PFSK-1 (cell line): ENCODE results near the gene SLC4A8.

Experiments used
- FOXP2 ChIP-seq: optimal IDR thresholded peaks from 2 replicates; pipeline ENCODE3; 2011; ENCODE audit warnings: borderline replicate concordance, control low read depth, inconsistent platforms; ENCODE audit not compliant: insufficient read depth; ENCODE audit errors: extremely low read length, extremely low read depth
- POLR2AphosphoS5 ChIP-seq: IDR thresholded peaks from 2 replicates; pipeline ENCODE4 v1.6.1; 2012; ENCODE audit warnings: low read depth, mild to moderate bottlenecking, control low read depth, low read length, moderate library complexity
- SIN3A ChIP-seq: IDR thresholded peaks from 2 replicates; pipeline ENCODE4 v1.6.1; 2012; ENCODE audit warnings: mild to moderate bottlenecking, low read length, moderate library complexity, borderline replicate concordance; ENCODE audit not compliant: insufficient read depth
- TAF1 ChIP-seq: IDR thresholded peaks from 2 replicates; pipeline ENCODE4 v1.6.1; 2012; ENCODE audit warnings: low read length, control low read depth, borderline replicate concordance; ENCODE audit not compliant: insufficient read depth
- TF ChIP-seq, protein P1 (sequence below), 2 experiments: IDR thresholded peaks; 2 replicates each; pipeline versions ENCODE4 v1.6.1 to v1.8.0; 2011 to 2012; ENCODE audit warnings: low read depth in 2 of 2, low read length in 2 of 2, control low read depth in 1 of 2, inconsistent platforms in 1 of 2, mild to moderate bottlenecking in 1 of 2, moderate library complexity in 1 of 2; ENCODE audit not compliant: insufficient read depth in 1 of 2

The SLC4A8 gene

GRCh38 chr12:51533799-51534198 is 109.2 kb downstream of the SLC4A8 start:
- TF ChIP-seq POLR2AphosphoS5, result no peak
- TF ChIP-seq TAF1, result no peak
- no peak for TF ChIP-seq FOXP2
- no peak for TF ChIP-seq SIN3A
- TF ChIP-seq, protein P1, sequence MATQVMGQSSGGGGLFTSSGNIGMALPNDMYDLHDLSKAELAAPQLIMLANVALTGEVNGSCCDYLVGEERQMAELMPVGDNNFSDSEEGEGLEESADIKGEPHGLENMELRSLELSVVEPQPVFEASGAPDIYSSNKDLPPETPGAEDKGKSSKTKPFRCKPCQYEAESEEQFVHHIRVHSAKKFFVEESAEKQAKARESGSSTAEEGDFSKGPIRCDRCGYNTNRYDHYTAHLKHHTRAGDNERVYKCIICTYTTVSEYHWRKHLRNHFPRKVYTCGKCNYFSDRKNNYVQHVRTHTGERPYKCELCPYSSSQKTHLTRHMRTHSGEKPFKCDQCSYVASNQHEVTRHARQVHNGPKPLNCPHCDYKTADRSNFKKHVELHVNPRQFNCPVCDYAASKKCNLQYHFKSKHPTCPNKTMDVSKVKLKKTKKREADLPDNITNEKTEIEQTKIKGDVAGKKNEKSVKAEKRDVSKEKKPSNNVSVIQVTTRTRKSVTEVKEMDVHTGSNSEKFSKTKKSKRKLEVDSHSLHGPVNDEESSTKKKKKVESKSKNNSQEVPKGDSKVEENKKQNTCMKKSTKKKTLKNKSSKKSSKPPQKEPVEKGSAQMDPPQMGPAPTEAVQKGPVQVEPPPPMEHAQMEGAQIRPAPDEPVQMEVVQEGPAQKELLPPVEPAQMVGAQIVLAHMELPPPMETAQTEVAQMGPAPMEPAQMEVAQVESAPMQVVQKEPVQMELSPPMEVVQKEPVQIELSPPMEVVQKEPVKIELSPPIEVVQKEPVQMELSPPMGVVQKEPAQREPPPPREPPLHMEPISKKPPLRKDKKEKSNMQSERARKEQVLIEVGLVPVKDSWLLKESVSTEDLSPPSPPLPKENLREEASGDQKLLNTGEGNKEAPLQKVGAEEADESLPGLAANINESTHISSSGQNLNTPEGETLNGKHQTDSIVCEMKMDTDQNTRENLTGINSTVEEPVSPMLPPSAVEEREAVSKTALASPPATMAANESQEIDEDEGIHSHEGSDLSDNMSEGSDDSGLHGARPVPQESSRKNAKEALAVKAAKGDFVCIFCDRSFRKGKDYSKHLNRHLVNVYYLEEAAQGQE (IDR thresholded peaks at IDR 0.05; ENCODE audit: insufficient read depth in 1 of 2, low read depth in 2 of 2, low read length in 2 of 2), result no peak

DNA sequence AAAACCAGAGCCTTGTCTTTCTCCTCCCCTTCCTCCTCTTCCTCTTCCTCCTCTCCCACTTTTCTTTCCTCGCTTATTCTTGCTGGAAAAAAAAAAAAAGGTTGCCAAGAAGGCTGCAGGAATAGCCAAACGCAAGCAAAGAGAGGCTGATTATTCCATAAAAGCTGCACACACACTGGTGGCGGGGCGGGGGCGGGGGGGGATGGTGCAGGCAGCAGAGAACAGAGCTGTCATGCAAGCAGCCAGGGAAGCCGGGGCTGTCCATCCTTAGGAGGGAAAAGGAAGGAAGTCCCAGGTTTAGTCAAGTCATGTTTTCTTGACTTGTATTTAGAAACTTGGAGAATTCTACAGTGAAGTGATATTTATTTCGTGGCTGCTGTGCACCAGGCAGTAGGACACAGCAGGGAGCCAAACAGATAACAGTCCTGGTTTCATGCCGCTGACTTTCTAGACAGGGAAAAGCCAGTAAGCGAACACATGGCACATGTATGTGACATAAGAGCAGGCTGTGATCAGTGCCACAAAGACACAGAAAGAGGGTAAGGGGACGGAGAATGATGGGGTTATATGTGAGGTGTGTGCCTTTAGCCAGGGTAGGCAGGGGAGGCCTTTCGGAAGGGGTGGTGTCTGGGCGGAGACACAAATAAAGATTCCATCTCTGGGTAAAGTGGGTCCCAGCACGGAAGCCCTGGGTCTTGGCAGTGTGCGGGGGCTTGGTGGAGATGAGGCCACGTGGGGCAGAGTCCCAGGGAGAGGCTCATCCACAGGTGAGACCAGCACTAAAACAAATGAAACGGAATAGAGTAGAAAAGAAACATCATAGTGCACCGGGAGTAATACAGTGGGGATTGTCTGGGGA is 109.8 kb downstream of the SLC4A8 start:
- TF ChIP-seq SIN3A, result no peak
- TF ChIP-seq FOXP2, result no peak
- TF ChIP-seq, protein P1 (IDR thresholded peaks at IDR 0.05; ENCODE audit: insufficient read depth in 1 of 2, low read depth in 2 of 2, low read length in 2 of 2), result no peak
- no peak for TF ChIP-seq TAF1
- TF ChIP-seq POLR2AphosphoS5, result no peak

- TF ChIP-seq POLR2AphosphoS5 (no peak), FOXP2 (no peak), SIN3A (no peak), TAF1 (no peak)
- TF ChIP-seq, protein P1 (IDR thresholded peaks at IDR 0.05; ENCODE audit: insufficient read depth in 1 of 2, low read depth in 2 of 2, low read length in 2 of 2), result no peak
These were observed 111.5 kb downstream of the SLC4A8 start for GRCh38 chr12:51536159-51536558.

GRCh38 chr12:51538149-51538548 is 113.5 kb downstream of the SLC4A8 start:
- TF ChIP-seq FOXP2 (no peak), POLR2AphosphoS5 (no peak), SIN3A (no peak), TAF1 (no peak)
- TF ChIP-seq, protein P1 (IDR thresholded peaks at IDR 0.05; ENCODE audit: insufficient read depth in 1 of 2, low read depth in 2 of 2, low read length in 2 of 2), result no peak
